OCI-LY1 (cell line): ENCODE results near the gene ALDOA.
A peak's percentile ranks its signal among the peaks of the same experiment; 100 is the strongest.

ENCODE experiments used
- EZH2 ChIP-seq: fragments of 200-600 bp; sonication (generic), shearing (Covaris generic); IDR thresholded peaks from 2 replicates; pipeline ENCODE4 v1.8.0; 2017; ENCODE audit warnings: borderline replicate concordance, mixed run types, mild to moderate bottlenecking, antibody characterized with exemption, low read length, moderate library complexity, mixed read lengths
- TF ChIP-seq, protein P1 (sequence below): fragments of 200-600 bp; sonication (generic), shearing (Covaris generic); IDR thresholded peaks from 2 replicates; pipeline ENCODE4 v1.5.1; 2017; ENCODE audit warnings: mild to moderate bottlenecking, antibody characterized with exemption, low read length, moderate library complexity, mixed read lengths

DNA sequence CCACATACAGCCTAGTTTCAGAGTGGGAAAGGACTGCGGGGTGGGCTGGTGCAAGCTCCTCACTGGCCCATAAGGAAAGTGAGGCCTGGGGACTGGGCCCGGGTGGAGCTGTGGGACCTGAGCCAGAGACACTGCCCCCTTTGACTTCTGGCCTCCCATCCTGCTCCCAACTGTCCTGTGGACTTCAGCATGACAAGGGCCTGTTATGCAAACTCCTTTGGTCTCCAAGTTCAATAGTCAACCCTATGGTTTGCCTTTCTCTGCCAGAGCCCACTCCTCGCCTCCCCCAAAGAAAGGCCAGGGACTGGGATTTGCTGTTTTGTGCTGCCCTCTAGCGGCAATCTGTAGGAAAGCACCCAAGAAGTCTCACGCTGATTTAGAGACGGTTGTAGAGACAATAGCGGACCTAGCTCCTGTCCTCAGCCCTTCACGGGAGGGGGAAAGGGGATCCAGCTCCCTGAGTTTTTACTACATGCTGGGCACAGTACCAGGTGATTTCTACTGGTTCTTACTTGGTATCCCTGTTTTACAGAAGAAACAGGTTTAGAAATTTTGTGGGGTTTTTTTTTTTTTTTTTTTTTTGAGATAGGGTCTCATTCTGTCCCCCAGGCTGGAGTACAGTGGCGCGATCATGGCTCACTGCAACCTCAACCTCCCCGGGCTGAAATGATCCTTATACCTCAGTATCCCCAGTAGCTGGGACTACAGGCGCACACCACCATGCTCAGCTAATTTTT, 33.3 kb upstream of the ALDOA start:
- TF ChIP-seq, protein P1, sequence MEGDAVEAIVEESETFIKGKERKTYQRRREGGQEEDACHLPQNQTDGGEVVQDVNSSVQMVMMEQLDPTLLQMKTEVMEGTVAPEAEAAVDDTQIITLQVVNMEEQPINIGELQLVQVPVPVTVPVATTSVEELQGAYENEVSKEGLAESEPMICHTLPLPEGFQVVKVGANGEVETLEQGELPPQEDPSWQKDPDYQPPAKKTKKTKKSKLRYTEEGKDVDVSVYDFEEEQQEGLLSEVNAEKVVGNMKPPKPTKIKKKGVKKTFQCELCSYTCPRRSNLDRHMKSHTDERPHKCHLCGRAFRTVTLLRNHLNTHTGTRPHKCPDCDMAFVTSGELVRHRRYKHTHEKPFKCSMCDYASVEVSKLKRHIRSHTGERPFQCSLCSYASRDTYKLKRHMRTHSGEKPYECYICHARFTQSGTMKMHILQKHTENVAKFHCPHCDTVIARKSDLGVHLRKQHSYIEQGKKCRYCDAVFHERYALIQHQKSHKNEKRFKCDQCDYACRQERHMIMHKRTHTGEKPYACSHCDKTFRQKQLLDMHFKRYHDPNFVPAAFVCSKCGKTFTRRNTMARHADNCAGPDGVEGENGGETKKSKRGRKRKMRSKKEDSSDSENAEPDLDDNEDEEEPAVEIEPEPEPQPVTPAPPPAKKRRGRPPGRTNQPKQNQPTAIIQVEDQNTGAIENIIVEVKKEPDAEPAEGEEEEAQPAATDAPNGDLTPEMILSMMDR = peak; percentile 95
- TF ChIP-seq EZH2 = no peak
